Sciatic nerve (tissue), 2 donors: ENCODE measurements around the gene MKI67. TPM values are rescaled to one million over a fixed set of nuclear protein-coding genes. Genes with fewer than 3 reads are reported as not detected.

Experiments used
- ATAC-seq: fragments of 200-7000 bp; cut with Tn5 transposase; one replicate; pipeline ENCODE4 v1.9.1; 2020; ENCODE audit warnings: mild to moderate bottlenecking, moderate library complexity
- DNase-seq: peaks from one replicate; pipeline ENCODE4 v3.0.0-alpha.2; 2020; ENCODE audit warnings: low spot score
- intact Hi-C: fragments of 100-400 bp; cut with DNase I; formaldehyde crosslinking; loops from one replicate; pipeline ENCODE4 v1.14.2; 2022
- total RNA-seq: library from RNA; stranded (reverse); fragmentation: NEBNext Ultra II Directional; extraction: Animal tissue kit (Norgen Biotek cat#: 25700); gene quantifications from one replicate; pipeline ENCODE4 v1.2.1, GENCODE V29; 2021
- donor health status: DM: no; HTN: no; CAD: no.
- donor health status: DM: no; HTN: no; CAD: no.

MKI67 gene
- total RNA-seq, 1 donor from 2014 or later: 1.3 TPM

GRCh38 chr10:128059982-128060293 is 66.3 kb downstream of the MKI67 start:
- no peak for DNase-seq
- intact Hi-C loops: no loop called here
- no peak for ATAC-seq

DNA sequence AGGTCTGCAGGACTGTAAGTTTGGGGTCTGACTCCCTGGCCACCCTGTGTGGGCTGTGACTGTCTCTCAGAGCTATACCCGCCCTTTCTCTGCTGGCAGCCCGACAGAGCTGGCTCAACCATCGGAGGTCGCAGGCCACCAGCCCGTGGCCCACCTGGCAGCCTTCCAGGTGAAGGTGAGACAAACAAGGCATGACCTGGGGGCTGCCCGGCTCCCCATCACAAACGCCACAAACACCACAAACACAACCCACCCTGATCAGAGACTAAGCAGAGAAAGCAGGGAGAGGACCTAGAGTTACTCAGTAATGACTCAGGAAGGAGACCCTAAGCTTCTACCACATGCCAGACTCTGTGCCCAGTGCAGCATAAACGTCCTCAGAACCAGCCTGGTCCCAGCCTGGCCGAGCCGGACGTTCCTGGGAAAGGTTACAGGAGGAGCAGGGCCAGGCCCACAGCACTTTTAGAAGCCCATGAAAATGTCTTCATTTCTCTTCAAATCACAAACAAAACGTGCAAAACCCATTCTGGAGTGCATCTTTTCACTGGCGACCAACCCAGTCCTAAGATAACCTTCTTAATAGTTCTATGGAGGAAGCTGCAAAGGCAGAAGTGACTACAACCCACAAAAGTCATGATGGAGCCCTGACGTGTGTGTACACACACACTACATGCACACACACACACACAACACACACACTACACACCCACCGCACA is 66.8 kb downstream of the MKI67 start:
- peak; percentile 59 for DNase-seq
- no peak for ATAC-seq
- intact Hi-C loops: no loop called here

DNA sequence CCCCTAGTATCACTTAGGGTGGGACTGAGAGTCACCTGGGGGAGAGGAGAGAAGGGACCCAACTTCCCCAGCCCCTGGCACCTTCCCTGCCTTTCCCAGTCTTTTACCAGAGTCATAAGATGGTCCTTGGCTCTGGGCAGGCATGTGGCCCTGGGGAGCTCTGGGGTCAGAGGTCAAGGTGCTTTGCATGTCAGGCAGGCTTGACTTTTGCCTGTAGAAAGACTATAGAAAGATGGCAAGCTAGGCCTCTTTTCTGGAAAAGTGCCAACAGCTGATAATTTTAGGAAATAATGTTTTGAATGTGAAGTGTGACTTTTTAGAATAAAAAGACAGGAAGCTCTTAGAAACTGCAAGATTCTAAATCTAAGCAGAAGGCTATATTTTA is 67.5 kb downstream of the MKI67 start:
- intact Hi-C loops: no loop called here
- DNase-seq (peak; percentile 48), ATAC-seq (no peak)

DNA sequence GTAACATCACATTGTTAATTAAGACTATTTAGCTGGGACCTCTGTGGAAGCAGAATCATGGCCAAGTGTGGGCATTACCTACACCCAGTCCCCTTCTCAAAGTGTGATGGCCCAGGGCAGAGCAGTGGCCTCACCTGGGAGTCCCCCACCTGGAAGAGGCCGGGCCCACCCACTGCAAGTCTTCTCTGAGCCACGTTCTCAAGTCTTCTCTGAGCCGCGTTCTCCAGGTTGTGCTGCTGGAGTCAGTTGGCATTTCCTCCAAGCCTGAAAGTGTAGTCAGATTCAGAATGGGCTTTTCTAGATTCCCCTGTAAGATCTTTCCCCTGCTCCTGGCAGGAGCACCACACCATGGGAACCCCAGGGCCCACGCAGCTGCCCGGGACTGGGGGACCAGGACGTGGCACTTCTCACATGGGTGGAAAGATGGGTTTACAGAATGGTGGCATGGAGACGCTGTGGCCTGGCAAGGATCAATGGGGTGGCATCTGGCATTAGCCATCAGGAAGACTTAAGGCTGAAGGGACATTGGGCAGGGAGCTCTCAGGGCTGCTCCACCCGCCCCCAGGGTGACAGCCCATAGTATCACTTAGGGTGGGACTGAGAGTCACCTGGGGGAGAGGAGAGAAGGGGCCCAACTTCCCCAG is 68.0 kb downstream of the MKI67 start:
- DNase-seq: peak; percentile 53
- intact Hi-C loops: no loop called here
- no peak for ATAC-seq

GRCh38 chr10:128056303-128057050 is 69.7 kb downstream of the MKI67 start:
- peak; percentile 55 for DNase-seq
- peak; percentile 7 for ATAC-seq
- intact Hi-C loops: no loop called here

DNA sequence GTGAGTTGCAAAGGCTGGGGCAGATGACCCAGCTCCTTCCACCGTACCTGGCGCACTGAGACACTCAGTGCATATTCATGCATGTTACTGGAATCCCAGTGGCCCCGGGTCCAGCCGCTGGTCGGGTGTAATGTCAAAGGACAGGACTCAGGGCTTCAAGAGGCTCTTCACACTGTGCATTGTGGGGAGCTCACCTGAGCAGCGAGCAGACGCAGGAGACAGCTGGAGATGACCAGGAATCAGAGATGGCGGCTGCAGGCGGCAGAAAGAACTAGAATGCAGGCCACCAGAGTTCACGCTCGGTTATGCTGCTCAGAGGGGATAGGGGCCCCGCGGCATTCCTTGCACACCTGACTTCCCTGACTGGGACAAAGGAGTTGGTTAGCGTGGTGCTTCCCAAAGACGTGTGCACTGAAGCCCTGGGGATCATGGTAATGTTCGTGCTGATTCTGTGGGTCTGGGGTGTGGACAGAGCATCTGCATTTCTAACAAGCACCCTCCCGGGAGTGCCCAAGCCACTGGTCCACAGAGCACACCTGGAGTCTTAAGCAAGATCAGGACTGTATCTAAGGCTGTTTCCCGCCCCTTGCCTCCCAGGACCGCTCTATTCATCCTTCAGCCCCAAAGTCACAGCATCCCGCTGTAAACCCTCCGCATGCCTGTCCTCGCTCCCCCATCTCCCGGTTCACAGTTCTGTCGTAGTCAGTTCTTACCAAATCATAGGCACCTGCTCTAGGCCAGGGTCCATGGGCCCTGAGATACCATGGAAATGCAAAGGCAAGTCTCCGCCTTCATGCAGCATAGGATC is 71.0 kb downstream of the MKI67 start:
- intact Hi-C loops: no loop called here
- ATAC-seq (no peak), DNase-seq (peak; percentile 36)

- DNase-seq: peak; percentile 38
- intact Hi-C loops: no loop called here
- peak; percentile 25 for ATAC-seq
Measured at GRCh38 chr10:128054163-128054970, 71.9 kb downstream of the MKI67 start.

DNA sequence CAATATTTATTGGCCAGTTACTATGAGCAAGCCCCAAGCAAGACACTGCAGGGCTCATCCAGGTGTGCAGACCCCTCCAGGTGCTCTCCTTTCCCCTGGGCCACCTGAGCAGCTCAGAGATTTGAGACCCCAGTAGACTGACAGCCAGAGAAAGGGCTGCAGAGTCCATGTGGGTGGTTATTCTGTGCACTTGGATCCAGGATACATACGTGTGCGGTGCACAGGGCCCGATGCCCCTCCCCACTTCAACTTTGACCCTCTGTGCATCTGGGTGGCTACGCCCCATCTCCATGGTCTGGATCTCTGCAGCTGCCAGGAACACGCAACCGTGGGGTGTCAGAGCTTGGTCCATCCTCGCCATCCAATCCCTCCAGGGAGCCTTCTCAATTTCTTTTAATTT is 72.9 kb downstream of the MKI67 start:
- ATAC-seq (no peak), DNase-seq (peak; percentile 45)
- intact Hi-C loops: no loop called here

- intact Hi-C loops: no loop called here
- DNase-seq (peak; percentile 33), ATAC-seq (no peak)
Measured at GRCh38 chr10:128052696-128053095, 73.5 kb downstream of the MKI67 start.

DNA sequence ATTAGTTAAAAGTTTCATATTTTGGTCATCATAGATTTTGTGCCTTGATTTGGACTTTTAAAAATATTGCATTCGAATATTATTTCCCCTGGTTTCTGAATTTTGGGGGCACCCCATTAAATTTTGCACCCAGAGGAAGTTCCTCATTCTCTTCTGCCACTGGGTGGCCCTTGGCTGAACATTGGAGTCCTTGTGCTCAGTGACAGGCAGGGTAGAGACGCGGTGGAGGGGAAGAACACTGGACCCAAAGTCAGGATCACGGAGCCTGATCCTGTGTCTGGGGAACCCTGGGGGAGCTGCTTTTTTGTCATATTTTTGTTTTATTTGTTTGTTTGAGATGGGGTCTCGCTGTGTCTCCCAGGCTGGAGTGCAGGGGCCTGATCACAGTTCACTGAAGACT is 74.7 kb downstream of the MKI67 start:
- peak; percentile 58 for DNase-seq
- ATAC-seq: no peak
- intact Hi-C loops: no loop called here

- intact Hi-C loops: no loop called here
- ATAC-seq (peak; percentile 29), DNase-seq (peak; percentile 48)
Measured at GRCh38 chr10:128050936-128051335, 75.3 kb downstream of the MKI67 start.

- DNase-seq (no peak), ATAC-seq (no peak)
- intact Hi-C loops: no loop called here
Measured at GRCh38 chr10:128050121-128050516, 76.1 kb downstream of the MKI67 start.

DNA sequence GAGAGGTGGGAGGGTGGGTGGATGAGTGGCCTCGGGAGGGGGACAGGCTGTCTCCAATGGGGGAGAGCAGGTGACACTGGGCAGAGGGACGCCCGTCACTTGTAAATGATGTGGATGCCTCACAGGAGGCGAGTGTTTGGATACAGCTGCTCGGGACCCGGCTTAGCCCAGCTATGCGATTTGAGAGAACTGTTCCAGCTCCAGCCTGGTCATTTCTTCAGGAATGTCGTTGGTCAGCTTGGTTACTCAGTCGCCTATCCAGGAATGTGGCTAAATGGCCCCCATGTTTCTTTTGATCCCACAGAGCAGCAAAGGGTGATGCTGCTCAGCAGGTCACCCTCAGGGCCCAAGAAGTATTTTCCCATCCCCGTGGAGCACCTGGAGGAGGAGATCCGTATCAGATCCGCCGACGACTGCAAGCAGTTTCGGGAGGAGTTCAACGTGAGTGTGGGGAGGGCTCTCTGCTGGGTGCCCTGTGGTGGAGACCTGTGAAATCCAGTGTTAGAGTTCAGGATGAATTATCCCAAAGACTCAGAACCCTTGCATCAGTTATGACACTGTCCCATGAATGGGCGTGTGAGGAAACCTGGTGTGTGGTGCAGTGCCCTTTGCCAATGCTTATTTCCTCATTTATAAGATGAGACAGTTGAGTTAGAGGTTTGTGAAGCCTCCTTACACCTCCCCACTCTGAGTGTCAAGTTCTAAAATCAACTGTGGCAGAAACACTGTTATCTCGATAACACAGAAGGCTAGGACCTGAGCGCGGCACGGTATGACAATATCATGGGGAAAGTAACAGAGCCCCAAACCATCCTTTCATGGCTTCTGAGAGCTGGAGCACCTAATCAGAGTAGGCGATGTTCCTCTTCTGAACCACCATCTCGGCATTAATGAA is 76.8 kb downstream of the MKI67 start:
- ATAC-seq (no peak), DNase-seq (no peak)
- intact Hi-C loops: no loop called here

- intact Hi-C loops: no loop called here
Measured at GRCh38 chr10:128048819-128049210, 77.4 kb downstream of the MKI67 start.

DNA sequence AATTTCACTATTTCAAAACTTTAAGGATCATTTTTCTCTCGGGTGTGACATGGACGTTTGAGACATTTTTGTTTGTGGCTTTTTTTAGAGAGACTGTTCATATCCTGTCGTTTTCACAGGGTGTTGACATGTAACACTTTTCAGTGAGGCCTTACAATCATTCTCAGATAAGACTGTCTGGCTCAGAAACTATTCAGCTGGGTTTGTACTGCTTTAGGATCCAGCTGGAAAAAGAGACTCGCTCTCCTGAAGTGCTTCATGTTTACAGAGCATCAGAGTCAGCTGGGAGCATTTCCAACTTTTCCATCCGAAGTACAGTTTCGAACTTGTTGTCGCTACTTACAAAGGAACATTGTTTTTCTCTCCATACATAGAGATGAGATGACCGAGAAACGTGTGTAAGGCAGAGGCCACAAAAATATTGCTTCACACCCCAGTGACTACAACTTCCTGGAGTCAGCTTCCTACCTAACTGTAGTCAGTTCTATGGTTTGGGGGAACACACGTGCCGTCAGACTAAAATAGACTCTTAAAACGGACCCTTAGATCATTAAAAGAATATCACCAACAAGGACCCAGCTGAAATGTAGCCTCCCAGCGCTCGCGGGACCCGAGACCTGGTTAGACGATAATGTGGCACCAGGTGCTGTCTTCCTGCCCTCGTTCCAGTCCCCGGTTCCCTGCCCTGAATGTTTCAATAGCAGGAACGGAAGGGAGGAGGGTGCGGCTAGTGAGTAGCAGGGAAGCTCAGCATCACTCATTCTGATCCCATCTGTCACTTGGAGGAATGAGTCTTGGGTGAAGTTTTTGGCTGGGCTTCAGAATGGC is 78.0 kb downstream of the MKI67 start:
- ATAC-seq (peak; percentile 77), DNase-seq (no peak)

More at GRCh38 chr10:128048819-128049210, 77.4 kb downstream of the MKI67 start:
- no peak for ATAC-seq
- DNase-seq: no peak

GRCh38 chr10:128047351-128047750 is 78.9 kb downstream of the MKI67 start:
- ATAC-seq: peak; percentile 89
- peak; percentile 81 for DNase-seq
- intact Hi-C loops: no loop called here

More for the DNA sequence above, 78.0 kb downstream of the MKI67 start:
- intact Hi-C loops: no loop called here

GRCh38 chr10:128046953-128047290 is 79.3 kb downstream of the MKI67 start:
- intact Hi-C loops: no loop called here
- no peak for ATAC-seq
- peak; percentile 42 for DNase-seq
